C4-2B (cell line): Measurements from ENCODE around the gene ATP6V1E1.
A peak's percentile ranks its signal among the peaks of the same experiment; 100 is the strongest.
"Not testable (repeated sequence)": the region's sequence is repeated elsewhere in the genome, so short reads cannot be mapped to it uniquely, and the experiment has no call there.

ENCODE experiments used
- H3K27ac ChIP-seq: fragments of 450-650 bp; 2 replicates; pipeline ENCODE4 v1.5.1; 2017
- ZFX ChIP-seq: fragments of 450-650 bp; IDR thresholded peaks from 2 replicates; pipeline ENCODE4 v1.6.1; 2017
- TF ChIP-seq, protein P1 (sequence below): fragments of 450-650 bp; conservative IDR thresholded peaks from 2 replicates; pipeline ENCODE4 v1.5.1; 2017; ENCODE audit warnings: mild to moderate bottlenecking

ATP6V1E1 gene

GRCh38 chr22:17575151-17575550 lies 53.4 kb downstream of the ATP6V1E1 start:
- TF ChIP-seq, protein P1, sequence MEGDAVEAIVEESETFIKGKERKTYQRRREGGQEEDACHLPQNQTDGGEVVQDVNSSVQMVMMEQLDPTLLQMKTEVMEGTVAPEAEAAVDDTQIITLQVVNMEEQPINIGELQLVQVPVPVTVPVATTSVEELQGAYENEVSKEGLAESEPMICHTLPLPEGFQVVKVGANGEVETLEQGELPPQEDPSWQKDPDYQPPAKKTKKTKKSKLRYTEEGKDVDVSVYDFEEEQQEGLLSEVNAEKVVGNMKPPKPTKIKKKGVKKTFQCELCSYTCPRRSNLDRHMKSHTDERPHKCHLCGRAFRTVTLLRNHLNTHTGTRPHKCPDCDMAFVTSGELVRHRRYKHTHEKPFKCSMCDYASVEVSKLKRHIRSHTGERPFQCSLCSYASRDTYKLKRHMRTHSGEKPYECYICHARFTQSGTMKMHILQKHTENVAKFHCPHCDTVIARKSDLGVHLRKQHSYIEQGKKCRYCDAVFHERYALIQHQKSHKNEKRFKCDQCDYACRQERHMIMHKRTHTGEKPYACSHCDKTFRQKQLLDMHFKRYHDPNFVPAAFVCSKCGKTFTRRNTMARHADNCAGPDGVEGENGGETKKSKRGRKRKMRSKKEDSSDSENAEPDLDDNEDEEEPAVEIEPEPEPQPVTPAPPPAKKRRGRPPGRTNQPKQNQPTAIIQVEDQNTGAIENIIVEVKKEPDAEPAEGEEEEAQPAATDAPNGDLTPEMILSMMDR, result no peak
- H3K27ac ChIP-seq, result no peak overlapping the region

- no peak overlapping the region for H3K27ac ChIP-seq
- TF ChIP-seq, protein P1, result no peak
- TF ChIP-seq ZFX, result no peak
These were observed 57.5 kb downstream of the ATP6V1E1 start for GRCh38 chr22:17570851-17571631.

GRCh38 chr22:17569971-17570511 lies 58.5 kb downstream of the ATP6V1E1 start:
- TF ChIP-seq, protein P1, result no peak
- no peak for TF ChIP-seq ZFX
- H3K27ac ChIP-seq, result peak overlapping the region; percentile 2; the same call in 1 of the 2 replicates

DNA sequence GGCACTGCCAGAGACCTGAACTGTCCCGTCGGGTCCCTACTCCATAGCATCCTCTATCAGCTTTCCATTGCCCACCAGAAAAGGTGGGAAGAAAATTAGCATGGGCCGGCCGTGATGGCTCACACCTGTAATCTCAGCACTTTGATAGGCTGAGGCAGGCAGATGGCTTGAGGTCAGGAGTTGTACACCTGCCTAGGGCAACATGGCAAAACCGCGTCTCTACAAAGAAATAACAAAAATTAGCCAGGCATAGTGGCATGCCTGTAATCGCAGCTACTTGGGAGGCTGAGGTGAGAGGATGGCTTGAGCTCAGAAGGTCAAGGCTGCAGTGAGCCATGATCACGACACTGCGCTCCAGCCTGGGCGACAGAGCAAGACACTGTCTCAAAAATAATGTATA lies 61.8 kb downstream of the ATP6V1E1 start:
- TF ChIP-seq ZFX, result no peak
- TF ChIP-seq, protein P1, result no peak

DNA sequence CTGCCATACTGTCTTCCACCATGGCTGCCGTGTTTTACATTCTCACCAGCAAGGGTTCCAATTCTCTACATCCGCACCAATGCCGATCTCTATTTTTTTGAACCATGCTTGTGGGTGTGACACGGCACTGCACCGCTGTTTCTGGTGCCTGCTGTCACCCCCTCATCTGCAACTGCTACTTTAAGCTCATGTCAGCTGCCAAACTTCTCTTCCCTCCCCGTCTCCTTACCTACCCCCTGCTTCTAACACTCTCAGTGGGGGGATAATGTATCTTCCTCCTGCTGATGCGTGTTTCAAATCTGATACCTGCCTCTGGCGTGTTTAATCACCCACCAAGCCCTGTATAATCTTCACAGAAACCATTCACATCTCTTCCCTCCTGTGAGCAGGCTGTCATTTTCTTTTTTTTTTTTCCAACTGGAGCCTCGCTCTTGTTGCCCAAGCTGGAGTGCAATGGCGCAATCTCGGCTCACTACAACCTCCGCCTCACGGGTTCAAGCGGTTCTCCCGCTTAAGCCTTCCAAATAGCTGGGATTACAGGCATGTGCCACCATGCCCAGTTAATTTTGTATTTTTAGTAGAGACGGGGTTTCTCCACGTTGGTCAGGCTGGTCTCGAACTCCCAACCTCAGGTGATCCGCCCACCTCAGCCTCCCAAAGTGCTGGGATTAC lies 62.4 kb downstream of the ATP6V1E1 start:
- H3K27ac ChIP-seq, result not testable (repeated sequence)

More for the DNA sequence above, 61.8 kb downstream of the ATP6V1E1 start:
- no peak overlapping the region for H3K27ac ChIP-seq

DNA sequence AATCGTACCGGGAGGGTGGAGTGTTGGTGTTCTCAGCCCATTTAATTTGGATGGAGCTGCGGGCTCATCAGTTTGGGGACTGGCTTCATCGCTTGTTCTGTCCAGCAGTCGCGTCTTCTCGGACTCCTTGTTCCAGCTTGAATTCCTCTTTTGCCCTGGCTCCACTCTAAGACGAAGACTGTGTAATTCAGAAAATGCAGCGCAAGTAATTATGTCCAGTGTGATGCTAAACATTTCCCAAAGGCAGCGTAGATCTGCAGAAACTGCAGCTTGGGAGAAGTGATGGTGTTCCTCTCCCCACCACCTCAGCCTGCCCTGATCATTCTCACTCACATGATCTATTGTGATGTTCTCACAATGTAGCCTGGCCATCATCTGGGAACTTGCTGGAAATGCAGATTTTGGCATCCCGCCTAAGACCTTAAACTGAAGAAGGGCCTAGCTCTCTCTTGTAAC lies 64.6 kb downstream of the ATP6V1E1 start:
- TF ChIP-seq, protein P1, result no peak
- no peak for TF ChIP-seq ZFX
- no peak overlapping the region for H3K27ac ChIP-seq

DNA sequence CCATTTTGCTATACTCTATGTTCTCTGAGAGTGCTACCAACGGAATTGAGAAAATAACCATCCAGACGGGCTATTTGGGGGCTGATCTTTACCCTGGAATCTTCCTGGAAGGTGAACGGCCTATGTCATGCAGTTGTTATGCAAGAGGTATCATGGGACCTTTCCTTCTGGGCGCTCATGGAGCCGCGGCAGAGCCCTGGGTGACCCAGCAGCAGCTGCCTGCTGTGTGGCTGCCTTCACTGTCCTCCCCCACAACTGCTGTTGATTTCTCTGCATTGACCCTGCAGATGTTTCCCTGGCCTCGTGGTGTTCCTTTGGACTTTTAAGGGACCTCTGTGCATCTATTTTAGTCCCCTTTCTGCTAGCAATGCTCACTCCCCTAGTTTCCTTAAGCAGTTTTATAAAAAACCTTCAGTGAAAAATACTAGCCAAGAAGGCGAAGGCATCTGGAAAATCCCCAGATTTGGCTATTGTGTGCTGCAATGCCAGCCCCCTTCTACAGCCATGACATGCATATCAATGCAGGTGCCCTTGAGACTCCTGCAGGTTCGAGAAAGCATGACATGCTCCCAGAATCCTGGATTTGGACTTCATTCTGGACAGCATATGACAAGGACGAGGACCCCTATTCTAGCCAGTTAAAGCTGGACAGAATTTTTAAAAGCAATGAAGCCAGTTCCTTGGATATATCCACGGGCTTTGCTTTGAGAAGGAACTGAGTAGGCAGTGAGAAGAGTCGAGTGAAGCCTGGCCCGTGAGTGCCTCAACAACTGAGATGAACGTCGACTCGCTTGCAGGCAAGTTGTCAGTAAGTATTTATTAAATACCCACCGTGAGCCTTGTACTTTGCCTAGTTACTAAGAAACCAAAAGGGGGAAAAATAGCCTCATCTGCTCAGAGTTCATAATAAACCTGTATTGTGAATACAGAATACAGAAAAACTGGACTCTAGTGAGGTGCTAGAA lies 65.4 kb downstream of the ATP6V1E1 start, which contains the start of gene SLC25A18:
TSS of gene SLC25A18 (plus strand) at position 593 of the 965 bp plus-strand sequence. CDS start 16,447 bp downstream, outside the sequence.
- TF ChIP-seq ZFX, result no peak
- TF ChIP-seq, protein P1, result no peak
- H3K27ac ChIP-seq, result no peak within 1 kb of the TSS
